GM13976 (cell line): Measurements from ENCODE around the gene JARID2.

ENCODE experiments used
- DNase-seq: peaks from one replicate; pipeline ENCODE4 v3.0.0; 2012; ENCODE audit warnings: low spot score
- CTCF ChIP-seq: IDR thresholded peaks from 2 replicates; pipeline ENCODE4 v1.5.1; 2012; ENCODE audit warnings: borderline replicate concordance, mild to moderate bottlenecking; ENCODE audit not compliant: insufficient read depth; ENCODE audit errors: extremely low read depth, missing control alignments, control extremely low read depth
- in situ Hi-C: fragments of 300-500 bp; cut with MboI; formaldehyde crosslinking; loops from one replicate; pipeline ENCODE4 v1.12.0; 2022; ENCODE audit warnings: low sequenced_read_pairs, mixed read lengths, inconsistent platforms; ENCODE audit not compliant: unreplicated experiment

The JARID2 gene

DNA sequence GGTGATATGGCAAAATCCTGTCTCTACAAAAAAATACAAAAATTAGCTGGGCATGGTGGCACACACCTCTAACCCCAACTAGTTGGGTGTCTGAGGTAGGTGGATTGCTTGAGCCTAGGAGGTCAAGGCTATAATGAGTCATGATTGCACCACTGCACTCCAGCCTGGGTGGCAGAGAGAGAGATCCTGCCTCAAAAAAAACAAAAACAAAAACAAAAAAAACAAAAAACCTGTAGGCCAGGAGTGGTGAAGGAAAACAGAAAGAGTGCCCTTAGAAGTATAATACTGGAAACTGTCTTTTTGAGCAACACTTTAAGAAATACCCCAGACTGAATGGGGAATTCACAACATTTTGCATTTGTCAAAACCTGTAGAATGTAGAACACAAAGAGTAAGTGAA is 85.3 kb downstream of the JARID2 start:
- in situ Hi-C loops, result no loop called here
- no peak for DNase-seq
- no peak for TF ChIP-seq CTCF

GRCh38 chr6:15331629-15332251 is 85.9 kb downstream of the JARID2 start:
- no peak for DNase-seq
- in situ Hi-C loops, result no loop called here
- no peak for TF ChIP-seq CTCF

GRCh38 chr6:15332446-15332845 is 86.6 kb downstream of the JARID2 start:
- no peak for TF ChIP-seq CTCF
- in situ Hi-C loops, result no loop called here
- DNase-seq, result no peak

DNA sequence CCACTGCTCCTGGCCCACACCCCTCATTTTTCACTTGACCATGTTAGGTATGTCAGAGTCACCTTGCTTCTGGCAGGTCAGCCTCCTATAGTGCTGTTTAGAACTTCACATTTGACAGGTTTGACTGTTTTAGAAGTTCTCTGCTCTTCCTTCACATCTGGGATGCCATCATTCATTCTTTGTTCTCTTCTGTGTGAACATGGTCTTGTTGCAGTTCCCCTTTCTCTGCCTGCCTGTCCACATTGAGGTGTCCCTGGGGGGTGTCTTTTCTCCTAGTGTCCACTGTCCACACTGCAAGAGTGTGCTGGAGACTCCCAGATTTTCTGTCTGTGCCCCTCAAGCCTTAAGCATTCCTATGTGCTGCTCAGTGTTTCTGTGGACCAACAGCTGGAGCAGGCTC is 89.5 kb downstream of the JARID2 start:
- no peak for DNase-seq
- in situ Hi-C loops, result no loop called here
- TF ChIP-seq CTCF, result no peak

DNA sequence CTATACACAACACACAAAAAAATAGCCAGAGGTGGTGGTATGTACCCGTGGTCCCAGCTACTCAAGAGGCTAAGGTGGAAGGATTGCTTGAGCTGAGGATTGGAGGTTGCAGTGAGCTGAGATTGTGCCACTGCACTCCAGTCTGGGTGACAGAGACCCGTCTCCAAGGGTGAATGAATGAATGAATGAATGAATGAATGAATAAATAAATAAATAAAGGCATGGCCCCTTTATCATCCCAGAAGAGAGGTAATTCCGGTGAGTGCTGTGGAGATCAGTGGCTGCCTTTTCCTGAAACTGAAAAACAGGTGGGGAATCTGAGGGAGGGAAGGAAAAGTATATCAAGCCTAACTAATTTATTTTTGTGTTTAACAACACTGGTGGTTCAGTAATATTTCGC is 90.0 kb downstream of the JARID2 start:
- TF ChIP-seq CTCF, result no peak
- DNase-seq, result no peak
- in situ Hi-C loops, result no loop called here

- in situ Hi-C loops, result no loop called here
These were observed 91.2 kb downstream of the JARID2 start for GRCh38 chr6:15336900-15337560.

More at GRCh38 chr6:15336900-15337560, 91.2 kb downstream of the JARID2 start:
- no peak for DNase-seq
- no peak for TF ChIP-seq CTCF
